Upper lobe of right lung (tissue), 1 donor: Measurements from ENCODE around the gene BAD. TPM values are rescaled to one million over a fixed set of nuclear protein-coding genes. Genes with fewer than 3 reads are reported as not detected.

Source experiments
- ATAC-seq: fragments of 200-7000 bp; cut with Tn5 transposase; one replicate; pipeline ENCODE4 v1.9.1; 2020; ENCODE audit warnings: mild to moderate bottlenecking, moderate library complexity
- DNase-seq: peaks from one replicate; pipeline ENCODE4 v3.0.0-alpha.2; 2020
- H3K27ac ChIP-seq: fragments of 200-600 bp; one replicate; pipeline ENCODE4 v1.8.0; 2022
- H3K27me3 ChIP-seq: fragments of 200-600 bp; one replicate; pipeline ENCODE4 v1.8.0; 2022; ENCODE audit warnings: mild to moderate bottlenecking
- H3K36me3 ChIP-seq: fragments of 200-600 bp; one replicate; pipeline ENCODE4 v1.8.0; 2022
- H3K4me1 ChIP-seq: fragments of 200-600 bp; one replicate; pipeline ENCODE4 v1.8.0; 2022
- H3K4me3 ChIP-seq: fragments of 200-600 bp; one replicate; pipeline ENCODE4 v1.8.0; 2022; ENCODE audit warnings: mild to moderate bottlenecking
- H3K9me3 ChIP-seq: fragments of 200-600 bp; one replicate; pipeline ENCODE4 v1.8.0; 2022
- CTCF ChIP-seq: fragments of 200-600 bp; IDR thresholded peaks from one replicate; pipeline ENCODE4 v1.8.0; 2022; ENCODE audit warnings: antibody characterized with exemption
- intact Hi-C: fragments of 100-400 bp; cut with DNase I; formaldehyde crosslinking; loops from one replicate; pipeline ENCODE4 v1.11.0; 2022
- total RNA-seq: library from RNA; stranded (reverse); fragmentation: NEBNext Ultra II Directional; extraction: Animal tissue kit (Norgen Biotek cat#: 25700); gene quantifications from one replicate; pipeline ENCODE4 v1.2.1, GENCODE V29; 2021
- donor health status: DM: no; HTN: yes; CAD: no; lungs with severe emphysema.

The BAD gene
- total RNA-seq, 1 donor from 2014 or later = 58.9 TPM

DNA sequence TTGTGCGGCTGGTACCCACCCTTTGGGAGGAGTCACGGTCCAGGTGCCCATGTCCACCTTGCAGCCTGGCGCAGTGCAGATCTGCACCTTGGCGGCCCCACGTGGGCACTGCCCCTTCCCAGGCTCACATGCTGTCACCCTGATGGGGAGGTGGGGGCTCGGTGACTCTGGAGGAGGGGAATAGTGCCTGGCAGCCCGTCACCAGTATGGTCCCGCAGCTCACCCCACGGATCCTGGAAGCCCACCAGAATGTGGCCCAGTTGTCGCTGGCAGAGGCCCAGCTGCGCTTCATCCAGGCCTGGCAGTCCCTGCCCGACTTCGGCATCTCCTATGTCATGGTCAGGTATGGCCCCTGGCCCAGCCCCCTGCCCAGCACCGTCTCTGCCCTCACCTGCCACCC is 63.7 kb downstream of the BAD start:
- Histone ChIP-seq H3K36me3 (peaks cover 45% of the 10 kb centered on the region), H3K4me3 (no peak overlapping the region), H3K27me3 (no peaks in the 10 kb centered on the region), H3K9me3 (no peaks in the 10 kb centered on the region), H3K4me1 (peaks cover 8% of the 10 kb centered on the region), H3K27ac (no peak overlapping the region)
- no peak for TF ChIP-seq CTCF
- intact Hi-C loops = no loop called here
- peak; percentile 62 for DNase-seq
- ATAC-seq = no peak

DNA sequence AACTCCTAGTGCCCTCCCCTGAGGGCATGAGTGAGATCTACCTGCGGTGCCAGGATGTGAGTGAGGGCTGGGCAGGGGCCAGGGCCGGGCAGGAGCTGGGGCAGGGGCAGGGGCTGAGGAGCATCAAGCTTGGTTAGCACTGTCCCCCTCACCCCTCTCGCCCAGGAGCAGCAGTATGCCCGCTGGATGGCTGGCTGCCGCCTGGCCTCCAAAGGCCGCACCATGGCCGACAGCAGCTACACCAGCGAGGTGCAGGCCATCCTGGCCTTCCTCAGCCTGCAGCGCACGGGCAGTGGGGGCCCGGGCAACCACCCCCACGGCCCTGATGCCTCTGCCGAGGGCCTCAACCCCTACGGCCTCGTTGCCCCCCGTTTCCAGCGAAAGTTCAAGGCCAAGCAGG is 64.2 kb downstream of the BAD start:
- H3K4me1 ChIP-seq = peaks cover 7% of the 10 kb centered on the region
- no peak overlapping the region for H3K27ac ChIP-seq
- no peak overlapping the region for H3K4me3 ChIP-seq
- H3K9me3 ChIP-seq = no peaks in the 10 kb centered on the region
- TF ChIP-seq CTCF = no peak
- no peak for DNase-seq
- intact Hi-C loops = no loop called here
- peaks cover 45% of the 10 kb centered on the region for H3K36me3 ChIP-seq
- no peak for ATAC-seq
- H3K27me3 ChIP-seq = no peaks in the 10 kb centered on the region

Other genes with a start within 250 kb of the BAD start
- not detected for gene FLRT1, start 248.7 kb downstream of the BAD start, total RNA-seq
- 15.8 TPM for gene MACROD1, start 118.6 kb downstream of the BAD start, total RNA-seq
- 110 TPM for gene STIP1, start 98.5 kb downstream of the BAD start, total RNA-seq
- gene FERMT3, start 77.9 kb downstream of the BAD start, total RNA-seq = 73.1 TPM
- gene TRPT1, start 58.5 kb downstream of the BAD start, total RNA-seq = 22.4 TPM
- 47.8 TPM for gene NUDT22, start 58.4 kb downstream of the BAD start, total RNA-seq
- 36.4 TPM for gene DNAJC4, start 54.1 kb downstream of the BAD start, total RNA-seq
- 172 TPM for gene VEGFB, start 50.1 kb downstream of the BAD start, total RNA-seq
- gene FKBP2, start 43.6 kb downstream of the BAD start, total RNA-seq = 53.9 TPM
- gene PPP1R14B, start 37.7 kb downstream of the BAD start, total RNA-seq = 76.5 TPM
- 32.4 TPM for gene PLCB3, start 33.1 kb downstream of the BAD start, total RNA-seq
- gene GPR137, start 1.2 kb upstream of the BAD start, total RNA-seq = 38.6 TPM
- gene KCNK4, start 6.6 kb upstream of the BAD start, total RNA-seq = not detected
- gene CATSPERZ, start 15.7 kb upstream of the BAD start, total RNA-seq = not detected
- 51.9 TPM for gene ESRRA, start 20.9 kb upstream of the BAD start, total RNA-seq
- 168 TPM for gene TRMT112, start 32.9 kb upstream of the BAD start, total RNA-seq
- gene PRDX5, start 33.5 kb upstream of the BAD start, total RNA-seq = 176 TPM
- gene CCDC88B, start 55.5 kb upstream of the BAD start, total RNA-seq = 20.7 TPM
- 42.4 TPM for gene RPS6KA4, start 74.5 kb upstream of the BAD start, total RNA-seq